HG02852 (cell line): ENCODE data around the gene TMEM61.
A peak's percentile ranks its signal among the peaks of the same experiment; 100 is the strongest.
"Not testable (repeated sequence)": the region's sequence is repeated elsewhere in the genome, so short reads cannot be mapped to it uniquely, and the experiment has no call there.

ENCODE experiments used
- ATAC-seq: cut with Tn5 transposase; IDR thresholded peaks from one replicate; pipeline ENCODE4 v1.9.1; 2021; ENCODE audit warnings: mild to moderate bottlenecking, moderate library complexity; ENCODE audit not compliant: unreplicated experiment

Gene TMEM61

DNA sequence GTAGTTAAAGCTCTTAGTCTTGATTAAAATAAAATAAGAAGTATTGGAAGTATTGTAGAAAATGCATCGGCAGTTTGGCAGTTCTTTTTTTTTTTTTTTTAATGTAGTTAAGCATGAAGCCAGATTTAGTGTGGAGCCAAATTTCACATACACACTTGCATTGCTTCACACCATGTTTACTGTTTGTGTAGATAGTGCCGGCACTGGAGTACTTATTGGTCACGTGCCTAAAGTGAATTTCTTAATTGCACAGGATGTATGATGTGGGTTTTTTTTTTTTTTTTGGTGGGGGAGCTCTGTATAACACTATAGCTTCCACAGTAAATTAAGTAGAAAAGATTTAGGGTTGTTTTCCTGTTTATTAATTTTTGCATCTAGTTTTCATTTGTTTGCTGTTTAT is 21.2 kb upstream of the TMEM61 start:
- ATAC-seq, result no peak

DNA sequence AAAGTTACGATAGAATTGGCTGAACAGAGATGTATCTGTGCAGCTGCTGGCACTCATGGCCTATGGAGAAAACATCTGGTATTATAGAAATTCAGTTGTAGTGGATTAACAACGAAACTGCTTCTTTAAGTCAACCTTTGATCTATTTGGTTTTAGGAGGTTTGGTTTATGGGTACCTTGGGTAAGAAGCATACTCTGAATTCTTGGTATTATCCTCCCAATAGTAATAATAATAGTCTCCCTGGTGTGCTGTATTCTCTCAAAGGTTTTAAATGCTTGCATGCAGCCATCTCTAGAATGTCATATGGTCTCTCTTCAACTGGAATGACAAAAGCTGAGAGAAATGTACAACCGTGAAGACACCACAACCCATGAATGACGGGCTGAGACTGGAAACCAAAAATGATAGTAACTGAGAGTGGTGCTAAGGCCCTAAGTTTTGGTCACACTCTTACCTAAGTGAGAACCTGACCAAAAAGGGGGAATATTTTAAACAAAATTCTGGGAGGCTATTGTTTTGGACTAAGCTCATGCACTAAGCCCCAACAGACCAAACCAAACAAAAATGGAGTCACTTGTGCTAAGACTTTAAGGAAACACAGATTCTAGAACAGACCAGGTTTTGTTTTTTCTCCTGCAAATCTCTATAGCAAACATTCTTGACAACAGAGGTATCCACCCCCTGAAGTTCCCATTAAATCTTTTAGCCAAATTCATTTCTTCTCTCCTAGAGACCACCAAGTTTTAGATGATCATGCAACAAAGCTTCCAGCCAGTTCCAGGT is 17.6 kb upstream of the TMEM61 start:
- no peak for ATAC-seq

DNA sequence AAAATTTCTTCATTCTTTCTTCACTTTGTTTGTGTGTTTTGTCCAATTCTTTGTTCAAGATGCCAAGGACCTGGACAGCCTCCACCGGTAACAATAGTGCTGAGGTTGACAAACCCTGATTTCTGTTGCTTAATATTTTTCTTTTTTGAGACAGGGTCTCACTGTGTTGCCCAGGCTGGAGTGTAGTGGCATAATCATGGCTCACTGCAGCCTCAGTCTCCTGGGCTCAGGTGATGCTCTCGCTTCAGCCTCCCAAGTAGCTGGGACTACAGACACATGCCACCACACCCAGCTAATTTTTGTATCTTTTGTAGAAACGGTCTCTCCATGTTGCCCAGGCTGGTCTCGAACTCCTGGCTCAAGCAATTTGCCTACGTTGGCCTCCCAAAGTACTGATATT is 16.6 kb upstream of the TMEM61 start:
- ATAC-seq, result not testable (repeated sequence)

DNA sequence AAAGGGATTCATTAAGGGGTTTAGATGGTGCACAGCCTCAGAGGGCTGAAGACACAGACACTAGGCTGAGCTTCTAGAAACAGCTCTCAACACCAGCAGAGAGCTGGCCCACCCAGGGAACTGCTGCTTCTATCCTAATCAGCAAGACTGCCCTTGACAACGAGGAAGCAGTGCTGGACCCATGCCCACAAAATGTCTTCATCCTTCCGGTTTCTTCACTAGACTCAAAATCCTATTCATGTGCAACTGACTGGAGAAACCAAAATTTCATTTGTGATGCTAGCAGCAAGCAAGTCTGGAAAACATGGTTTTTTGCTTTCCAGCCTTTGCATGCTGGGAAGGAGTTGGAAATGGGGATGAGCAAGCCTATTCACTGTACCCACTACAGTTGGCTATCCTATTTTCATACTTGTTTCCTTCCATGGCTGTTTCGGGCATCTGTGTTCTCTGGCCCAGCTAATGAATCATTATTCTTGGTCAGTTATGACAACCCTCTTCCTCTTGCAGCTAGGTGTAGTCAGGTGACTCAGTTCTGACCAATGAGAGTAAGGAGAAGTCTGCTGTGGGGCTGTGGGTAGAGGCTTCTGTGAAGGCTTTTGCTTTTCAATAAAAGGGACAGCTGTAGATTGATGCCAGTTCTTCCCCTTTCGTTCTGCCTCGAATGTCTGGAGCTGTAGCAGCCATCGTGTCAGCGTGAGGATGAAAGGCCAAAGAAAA is 14.6 kb upstream of the TMEM61 start:
- ATAC-seq, result peak; percentile 93

DNA sequence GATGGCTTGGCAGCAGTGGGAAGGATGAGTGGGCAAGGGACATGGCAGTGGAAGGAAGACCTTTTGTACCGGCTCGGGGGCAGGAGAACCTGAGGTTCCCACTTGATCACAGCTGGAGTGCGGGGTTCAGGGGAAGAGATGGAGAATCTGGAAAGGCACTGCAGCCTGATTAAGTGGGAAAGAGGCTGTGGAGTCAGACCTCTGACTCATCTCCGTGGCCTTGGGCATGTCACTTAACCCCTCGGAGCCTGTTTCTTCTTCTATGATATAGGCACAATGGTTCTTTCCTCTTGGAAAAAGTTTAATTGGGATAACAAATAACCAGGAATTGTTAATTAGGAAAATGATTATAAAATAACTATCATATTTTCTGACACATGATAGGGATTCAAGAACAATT is 13.1 kb upstream of the TMEM61 start:
- ATAC-seq, result no peak

DNA sequence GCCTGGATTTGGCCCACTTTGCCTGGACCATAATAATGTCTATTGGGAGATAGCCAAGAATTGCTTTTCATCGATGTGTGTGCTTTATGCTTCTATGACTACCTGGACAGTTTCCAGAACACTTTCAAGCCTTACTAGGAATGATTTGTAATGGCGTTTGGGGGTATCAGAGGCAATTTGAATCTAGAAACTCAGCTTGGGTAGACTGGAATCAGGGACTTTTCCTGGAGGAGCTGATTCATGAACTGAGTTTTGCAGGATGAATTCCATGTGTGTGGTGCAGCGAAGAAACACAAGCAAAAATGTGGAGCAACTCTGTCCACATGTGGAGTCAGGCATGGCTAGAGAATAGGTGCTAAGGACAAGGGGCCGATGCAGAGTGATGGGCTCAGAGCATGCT is 11.9 kb upstream of the TMEM61 start:
- no peak for ATAC-seq

DNA sequence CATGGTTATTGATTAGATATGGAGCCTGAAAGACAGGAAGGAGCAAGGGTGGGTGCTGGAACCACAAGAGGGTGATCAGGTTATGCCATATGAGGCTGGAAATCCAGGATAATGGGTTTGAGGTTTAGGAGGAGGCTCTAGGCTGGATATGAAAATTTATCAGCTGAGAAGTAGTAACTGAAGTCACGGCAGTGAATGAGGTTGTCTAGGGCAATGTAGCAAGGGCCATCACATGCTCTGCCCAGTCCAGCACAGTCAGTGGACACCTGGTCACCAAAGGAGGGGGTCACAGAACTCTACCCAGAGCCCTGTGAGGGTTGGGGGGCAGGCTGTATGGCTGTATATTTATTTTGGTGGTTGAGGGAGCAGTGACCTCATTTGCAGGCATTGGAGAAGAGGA is 10.5 kb upstream of the TMEM61 start:
- no peak for ATAC-seq

DNA sequence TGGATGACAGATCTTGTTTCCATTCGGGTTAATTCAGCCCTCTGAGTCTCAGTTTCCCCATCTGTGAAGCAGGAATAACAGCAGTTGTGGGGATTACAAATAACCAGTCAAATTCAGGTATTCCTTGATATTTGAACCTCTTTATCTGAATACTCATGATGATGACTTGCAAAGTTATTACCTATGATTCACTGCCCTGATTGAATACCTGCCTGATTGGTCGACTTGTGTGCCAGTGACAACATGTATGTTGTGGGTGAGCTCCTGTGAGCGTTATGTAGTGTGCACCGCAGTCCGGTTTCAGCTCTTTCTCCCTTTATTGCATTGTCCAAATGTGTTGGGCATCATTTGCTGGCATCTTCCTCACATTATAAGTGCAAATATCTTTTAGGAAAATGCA is 9.5 kb upstream of the TMEM61 start:
- ATAC-seq, result no peak

DNA sequence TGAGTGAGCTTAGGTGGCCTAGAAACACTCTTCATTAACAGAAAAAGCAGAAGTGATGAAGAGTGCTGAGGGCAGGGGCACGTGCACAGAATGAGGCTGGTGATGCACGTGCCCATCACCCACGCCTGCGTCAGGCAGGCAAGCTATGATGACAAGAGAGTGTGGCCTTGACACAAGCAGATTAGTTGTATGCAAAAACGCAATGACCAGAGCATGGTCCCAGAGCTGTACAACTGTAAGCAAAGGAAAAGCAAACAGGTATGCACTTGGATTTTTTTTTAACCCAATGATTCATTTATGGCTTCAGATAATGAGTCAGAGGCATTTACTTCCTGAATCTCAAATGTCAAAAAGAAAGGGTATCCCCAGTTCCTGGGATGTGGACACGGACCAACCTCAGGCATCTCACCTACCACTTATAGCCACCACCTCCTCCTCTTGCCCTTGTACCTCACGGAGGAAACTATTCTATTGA is 9.1 kb upstream of the TMEM61 start:
- peak; percentile 89 for ATAC-seq

DNA sequence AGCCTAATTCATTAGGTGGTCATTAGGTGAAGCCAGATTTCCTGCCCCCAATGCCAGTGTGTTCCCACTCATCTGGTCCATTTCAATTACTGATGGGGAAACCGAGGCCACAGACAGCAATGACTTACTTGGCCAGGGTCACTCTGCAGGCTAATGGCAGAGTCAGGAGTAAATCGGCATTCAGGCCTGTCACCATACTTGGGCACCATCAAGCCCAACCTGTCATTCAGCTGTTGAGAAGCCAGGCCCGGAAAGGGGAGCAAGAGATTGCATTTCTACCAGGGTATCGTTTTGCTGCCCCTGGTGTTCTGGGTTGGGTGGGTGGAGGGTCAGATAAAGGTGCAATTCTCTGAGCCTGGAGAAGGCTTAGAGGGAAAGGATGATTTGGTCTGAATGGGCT is 8.0 kb upstream of the TMEM61 start:
- ATAC-seq, result no peak

DNA sequence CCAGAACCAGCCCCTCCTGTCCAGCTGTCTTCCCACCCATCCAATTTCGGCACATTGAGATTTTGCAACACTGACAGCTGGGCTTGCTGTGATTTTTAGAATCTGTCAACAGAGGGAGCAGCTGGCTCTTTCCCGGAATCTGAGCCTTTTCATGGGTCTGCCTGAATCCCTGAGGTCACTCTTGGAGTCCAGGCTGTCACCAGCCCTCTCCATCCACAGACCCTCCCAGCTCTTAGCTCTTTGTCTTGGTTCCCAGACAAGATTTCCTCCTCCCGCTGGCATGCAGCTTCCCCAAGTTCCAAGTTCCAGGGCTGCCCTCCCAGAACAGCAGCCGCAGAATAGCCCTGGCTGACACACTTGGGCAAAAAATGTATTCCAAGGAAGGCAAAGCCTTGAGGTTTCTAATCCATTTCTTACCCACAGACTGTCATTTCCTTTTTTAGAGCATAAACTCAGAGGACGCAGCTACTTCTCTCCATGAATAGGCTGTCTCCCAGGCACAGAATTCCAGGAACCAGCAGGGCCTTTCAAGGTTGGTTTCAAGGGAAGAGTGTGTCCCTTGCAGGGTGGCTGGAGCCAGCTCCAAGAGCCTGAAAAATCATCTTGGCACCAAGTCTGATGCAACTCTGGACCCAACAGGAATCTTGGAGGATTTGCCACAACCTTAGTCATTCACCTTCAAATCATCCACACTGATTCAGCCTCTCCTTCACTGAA is 7.1 kb upstream of the TMEM61 start:
- no peak for ATAC-seq

DNA sequence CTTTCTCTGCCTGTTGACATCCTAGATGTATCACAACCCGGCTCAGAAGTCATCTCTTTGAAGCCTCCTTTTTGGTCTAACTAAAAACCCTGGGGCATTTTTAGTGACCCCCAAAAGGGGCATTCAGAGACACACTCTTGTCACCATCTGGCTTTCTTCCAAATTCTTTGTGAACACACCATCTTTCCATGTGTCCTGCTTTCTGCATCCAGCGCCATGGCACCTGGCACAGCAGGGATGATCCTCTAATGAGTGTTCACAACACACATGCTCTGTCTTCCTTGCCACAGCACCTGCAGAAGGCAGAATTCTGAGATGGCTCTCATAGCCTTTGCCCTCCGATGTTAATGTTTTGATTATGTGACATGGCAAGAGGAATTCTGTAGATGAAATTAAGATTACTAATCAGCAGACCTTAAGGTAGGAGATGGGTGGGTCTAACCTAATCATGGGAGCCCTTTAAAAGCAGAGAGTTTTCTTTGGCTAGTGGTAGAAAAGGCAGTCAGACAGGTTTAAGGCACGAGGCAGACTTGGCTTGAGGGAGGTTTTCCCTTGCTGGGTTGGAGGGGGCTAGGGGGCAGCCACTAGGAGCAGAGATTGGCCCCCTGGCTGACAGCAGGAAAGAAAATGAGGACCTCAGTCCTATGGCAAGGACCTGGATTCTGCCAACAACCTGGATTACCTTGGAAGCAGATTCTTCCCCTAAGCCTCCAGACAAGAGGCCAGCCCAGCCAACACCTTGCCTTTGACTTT is 4.9 kb upstream of the TMEM61 start:
- ATAC-seq, result no peak

DNA sequence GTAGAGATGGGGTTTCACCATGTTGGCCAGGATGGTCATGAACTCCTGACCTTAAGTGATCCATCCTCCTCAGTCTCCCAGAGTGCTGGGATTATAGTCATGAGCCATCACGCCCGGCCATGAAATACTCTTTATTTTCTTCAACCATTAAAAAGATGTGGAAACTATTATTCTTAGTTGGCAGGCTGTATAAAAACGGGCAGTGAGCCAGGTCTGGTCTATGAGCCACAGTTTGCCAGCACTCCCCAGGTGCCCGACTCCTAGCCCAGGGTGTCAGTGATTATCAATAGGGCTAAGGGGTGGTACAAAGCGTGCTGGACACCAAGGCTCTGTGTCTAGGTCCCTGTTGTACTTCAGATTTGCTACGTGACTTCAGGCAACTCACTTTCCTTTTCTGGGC is 3.7 kb upstream of the TMEM61 start:
- no peak for ATAC-seq

DNA sequence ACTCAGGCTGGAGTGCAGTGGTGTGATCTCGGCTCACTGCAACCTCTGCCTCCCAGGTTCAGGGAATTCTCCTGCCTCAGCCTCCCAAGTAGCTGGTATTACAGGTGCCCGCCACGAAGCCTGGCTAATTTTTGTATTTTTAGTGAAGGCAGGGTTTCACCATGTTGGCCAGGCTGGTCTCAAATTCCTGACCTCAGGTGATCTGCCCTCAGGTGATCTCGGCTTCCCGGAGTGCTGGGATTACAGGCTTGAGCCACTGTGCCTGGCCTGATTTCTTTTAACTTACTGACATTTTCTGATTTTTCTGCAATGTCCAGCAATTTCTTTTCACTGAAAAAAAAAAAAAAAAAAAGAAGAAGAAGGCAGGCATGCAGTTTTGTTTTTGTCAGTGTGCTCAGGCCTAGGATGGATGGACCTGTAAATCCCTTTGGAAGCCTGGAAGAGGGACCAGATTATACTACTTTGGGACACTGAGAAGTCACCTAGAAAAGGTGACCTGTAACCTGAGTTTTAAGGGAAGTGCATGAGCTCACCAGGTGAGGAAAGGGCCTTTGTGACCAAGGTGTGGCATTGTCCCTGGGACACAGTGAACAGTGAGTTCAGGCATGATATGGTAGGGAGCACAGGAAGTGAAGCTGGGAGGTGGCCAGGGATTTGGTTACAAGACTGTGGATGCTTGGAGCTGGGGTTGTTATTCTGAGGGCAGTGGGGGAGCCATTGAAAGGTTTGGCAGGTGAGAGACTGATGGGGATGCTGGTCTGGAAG is 2.7 kb upstream of the TMEM61 start:
- no peak for ATAC-seq

DNA sequence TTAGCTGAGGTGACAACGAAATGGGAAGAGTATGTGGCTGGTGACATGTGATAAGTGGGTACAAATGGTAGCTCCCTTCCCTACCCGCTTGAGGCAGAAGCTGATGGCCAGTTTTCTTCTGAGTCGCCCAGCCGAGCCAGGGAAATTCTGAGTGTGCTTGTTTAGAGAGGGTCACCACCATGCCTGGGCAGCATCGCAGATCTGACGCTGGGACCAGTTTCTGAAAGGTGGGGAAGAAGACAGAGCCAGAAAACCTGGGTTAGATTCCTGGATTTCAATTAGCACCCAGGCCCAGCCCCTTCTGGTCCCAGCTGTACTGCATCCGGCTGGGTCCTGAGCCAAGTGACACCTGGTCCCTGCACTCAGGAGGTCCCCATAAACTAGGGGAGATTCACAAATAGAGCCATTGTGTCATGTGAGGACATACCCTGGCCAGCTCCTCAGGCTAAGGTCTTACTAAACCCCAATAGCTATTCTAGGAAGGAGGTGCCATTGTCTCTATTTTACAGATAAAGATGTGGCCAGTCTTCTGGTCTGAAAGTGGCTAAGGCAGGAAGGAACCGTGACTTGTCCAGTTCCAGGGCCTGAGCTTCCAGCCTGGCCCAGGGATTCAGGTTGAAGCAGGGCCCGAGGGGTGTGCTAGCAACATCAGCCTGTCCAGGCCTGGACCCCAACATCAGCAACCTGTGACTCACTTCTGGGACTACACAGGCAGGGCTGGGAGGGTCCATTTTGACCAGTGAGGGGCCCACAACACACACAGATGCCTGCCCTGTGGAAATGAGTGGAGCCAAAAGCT is 1.7 kb upstream of the TMEM61 start:
- no peak for ATAC-seq

DNA sequence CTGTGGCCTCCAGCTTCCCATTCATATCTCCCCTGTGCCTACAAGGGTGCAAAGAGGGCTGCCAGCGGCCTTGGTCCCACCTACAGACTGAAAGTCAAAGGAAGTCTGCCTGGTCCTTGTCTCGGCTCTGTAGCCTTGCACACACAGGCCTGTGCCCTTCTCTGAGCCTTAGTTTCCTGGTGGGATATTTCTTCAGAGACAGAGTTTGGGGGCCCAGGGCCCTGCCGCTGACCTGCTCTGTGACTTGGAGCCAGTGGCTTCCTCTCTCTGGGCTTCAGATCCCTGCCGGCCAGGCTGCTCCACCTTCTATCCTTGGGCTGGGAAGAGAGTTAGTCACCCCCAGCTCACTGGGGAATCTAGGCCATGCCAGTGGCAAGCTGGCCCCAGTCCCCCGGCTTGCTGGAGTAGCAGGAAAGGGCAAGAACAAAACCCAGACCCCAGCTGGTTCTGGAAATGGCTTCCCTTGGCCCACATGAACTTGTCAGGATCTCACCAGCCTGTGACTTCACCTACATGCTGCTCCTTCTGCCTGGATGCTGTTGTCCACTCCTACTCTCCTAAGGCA is 1.0 kb upstream of the TMEM61 start:
- no peak for ATAC-seq

DNA sequence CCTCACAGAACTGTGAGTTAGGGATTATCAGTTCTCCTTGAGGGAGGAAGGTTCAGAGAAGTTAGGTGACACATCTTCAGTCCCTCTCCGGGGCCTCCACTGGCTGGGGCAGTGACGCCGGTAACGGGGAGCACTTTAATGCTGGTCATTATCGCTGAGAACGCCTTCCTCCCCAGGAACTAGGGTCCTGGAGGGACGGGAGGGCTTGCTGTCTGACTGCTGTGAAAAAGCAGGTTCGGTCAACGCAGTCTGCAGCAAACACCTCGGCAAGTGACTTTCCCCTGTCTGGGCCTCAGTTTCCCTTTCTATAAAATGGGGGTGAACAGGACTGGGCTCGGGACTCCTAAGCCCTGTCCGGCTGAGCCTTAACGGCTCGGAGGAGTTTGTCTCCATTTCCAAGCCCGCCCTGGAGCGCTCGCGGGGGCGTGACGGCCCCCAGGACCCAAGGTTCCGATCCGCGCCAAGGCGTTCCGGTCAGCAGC is 341 bp upstream of the TMEM61 start:
- no peak for ATAC-seq

DNA sequence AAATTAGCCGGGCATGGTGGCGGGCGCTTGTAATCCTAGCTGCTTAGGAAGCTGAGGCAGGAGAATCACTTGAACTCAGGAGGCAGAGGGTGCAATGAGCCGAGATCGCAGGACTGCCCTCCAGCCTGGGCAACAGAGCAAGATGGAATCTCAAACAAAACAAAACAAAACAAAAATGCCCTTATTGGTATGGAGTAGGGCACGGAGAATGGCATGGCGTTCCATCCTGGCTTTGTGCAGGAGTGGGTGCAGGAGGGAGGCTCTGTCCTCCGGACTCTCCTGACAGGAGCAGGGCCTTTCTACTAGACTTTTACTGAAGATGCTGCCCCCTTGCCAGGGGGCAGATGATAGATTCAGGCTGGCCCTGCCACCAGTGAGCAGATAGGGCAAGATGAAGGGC is 1.0 kb downstream of the TMEM61 start:
- no peak for ATAC-seq

DNA sequence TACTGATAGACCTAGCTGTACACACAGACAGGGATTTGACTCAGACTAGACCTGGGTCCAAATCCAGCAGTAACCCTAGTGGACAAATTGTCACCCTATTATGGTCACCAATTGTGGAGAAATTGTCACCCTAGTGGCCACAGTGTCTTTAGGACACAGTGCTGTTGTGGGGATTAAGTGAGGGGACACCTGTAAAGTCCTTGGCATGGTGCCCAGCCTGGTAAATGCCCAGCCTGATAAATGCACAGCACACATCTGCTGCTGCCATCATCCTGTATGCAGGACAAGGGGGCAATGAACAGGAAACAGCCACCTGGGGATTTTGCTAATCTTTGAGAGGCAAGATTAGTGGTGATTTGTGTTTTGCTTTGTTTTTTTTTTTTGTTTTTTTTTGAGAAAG is 2.3 kb downstream of the TMEM61 start:
- ATAC-seq, result no peak
